Neural crest cell (in vitro differentiated cells): ENCODE data around the gene CSNK1D. TPM values are rescaled to one million over a fixed set of nuclear protein-coding genes. Genes with fewer than 3 reads are reported as not detected.

Experiments
- DNase-seq: peaks from one replicate; pipeline ENCODE4 v3.0.0; 2021; ENCODE audit warnings: low read depth, mixed read lengths, low spot score
- H3K27ac Mint-ChIP-seq: one replicate; pipeline ENCODE4 v1.8.0; 2021; ENCODE audit warnings: mild to moderate bottlenecking, mixed read lengths; ENCODE audit not compliant: unreplicated experiment
- H3K27me3 Mint-ChIP-seq: 2 replicates; pipeline ENCODE4 v1.8.0; 2021; ENCODE audit warnings: low read depth, mild to moderate bottlenecking, mixed read lengths
- H3K36me3 Mint-ChIP-seq: 2 replicates; pipeline ENCODE4 v1.8.0; 2021; ENCODE audit warnings: low read depth, mild to moderate bottlenecking, mixed read lengths
- H3K4me1 Mint-ChIP-seq: 2 replicates; pipeline ENCODE4 v1.8.0; 2021; ENCODE audit warnings: mixed read lengths
- H3K4me3 Mint-ChIP-seq: one replicate; pipeline ENCODE4 v1.8.0; 2021; ENCODE audit warnings: mild to moderate bottlenecking, mixed read lengths
- H3K9me3 Mint-ChIP-seq: 2 replicates; pipeline ENCODE4 v1.8.0; 2021; ENCODE audit warnings: mixed read lengths
- total RNA-seq: library from RNA; stranded (reverse); gene quantifications from 2 replicates; pipeline ENCODE4 v1.2.1, GENCODE V29; 2021
- TF ChIP-seq, protein P1 (sequence below): fragments of 200-600 bp; sonication (generic); conservative IDR thresholded peaks from 2 replicates; pipeline ENCODE4 v1.5.0; 2021; ENCODE audit warnings: antibody characterized with exemption, mild to moderate bottlenecking

CSNK1D gene
- total RNA-seq, 1 donor from 2014 or later, result 165 TPM

DNA sequence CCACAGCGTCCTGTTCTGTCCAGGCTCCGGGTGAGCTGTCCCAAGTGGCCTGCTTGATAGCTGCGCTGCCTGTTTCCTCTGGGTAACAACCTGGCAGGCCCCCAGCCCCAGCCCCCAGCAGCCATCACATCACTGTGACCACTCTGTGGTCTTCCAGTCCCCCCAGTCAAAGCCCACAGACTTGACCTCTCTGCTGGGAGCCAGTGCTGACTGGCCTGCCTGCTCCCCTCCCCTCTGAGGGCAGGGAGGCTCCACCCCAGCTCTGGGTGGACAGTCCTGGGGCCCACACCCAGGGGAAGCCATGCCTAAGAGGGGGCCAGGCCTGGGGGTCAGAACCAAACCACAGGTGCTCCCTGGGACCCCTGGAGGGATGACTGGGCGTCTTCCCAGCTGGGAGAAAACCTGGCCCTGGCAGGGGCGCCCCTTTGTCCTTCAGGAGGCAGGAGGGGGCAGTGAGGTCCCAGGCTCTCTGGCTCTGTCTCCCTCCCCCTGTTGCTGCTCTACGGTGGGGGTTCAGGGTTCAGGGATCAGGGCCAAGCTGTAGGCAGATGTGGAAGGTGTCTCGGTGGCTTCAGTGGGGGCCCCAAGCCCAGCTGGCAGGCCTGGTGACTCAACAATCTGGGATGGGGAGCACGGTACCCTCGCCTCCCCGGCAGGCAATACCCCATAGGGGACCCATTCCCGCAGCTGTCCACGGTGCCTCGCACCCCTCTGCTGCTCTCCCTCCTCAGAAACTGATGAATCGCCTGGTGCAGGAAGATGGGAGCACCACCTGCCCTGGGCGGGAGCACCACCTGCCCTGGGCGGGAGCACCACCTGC lies 46.5 kb downstream of the CSNK1D start:
- H3K9me3 Mint-ChIP-seq, result no peaks in the 10 kb centered on the region
- H3K4me3 Mint-ChIP-seq, result no peak overlapping the region
- peaks cover 28% of the 10 kb centered on the region for H3K27me3 Mint-ChIP-seq
- no peak overlapping the region for H3K27ac Mint-ChIP-seq
- no peaks in the 10 kb centered on the region for H3K36me3 Mint-ChIP-seq
- TF ChIP-seq, protein P1, sequence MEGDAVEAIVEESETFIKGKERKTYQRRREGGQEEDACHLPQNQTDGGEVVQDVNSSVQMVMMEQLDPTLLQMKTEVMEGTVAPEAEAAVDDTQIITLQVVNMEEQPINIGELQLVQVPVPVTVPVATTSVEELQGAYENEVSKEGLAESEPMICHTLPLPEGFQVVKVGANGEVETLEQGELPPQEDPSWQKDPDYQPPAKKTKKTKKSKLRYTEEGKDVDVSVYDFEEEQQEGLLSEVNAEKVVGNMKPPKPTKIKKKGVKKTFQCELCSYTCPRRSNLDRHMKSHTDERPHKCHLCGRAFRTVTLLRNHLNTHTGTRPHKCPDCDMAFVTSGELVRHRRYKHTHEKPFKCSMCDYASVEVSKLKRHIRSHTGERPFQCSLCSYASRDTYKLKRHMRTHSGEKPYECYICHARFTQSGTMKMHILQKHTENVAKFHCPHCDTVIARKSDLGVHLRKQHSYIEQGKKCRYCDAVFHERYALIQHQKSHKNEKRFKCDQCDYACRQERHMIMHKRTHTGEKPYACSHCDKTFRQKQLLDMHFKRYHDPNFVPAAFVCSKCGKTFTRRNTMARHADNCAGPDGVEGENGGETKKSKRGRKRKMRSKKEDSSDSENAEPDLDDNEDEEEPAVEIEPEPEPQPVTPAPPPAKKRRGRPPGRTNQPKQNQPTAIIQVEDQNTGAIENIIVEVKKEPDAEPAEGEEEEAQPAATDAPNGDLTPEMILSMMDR, result no peak
- H3K4me1 Mint-ChIP-seq, result peaks cover 3% of the 10 kb centered on the region
- no peak for DNase-seq

DNA sequence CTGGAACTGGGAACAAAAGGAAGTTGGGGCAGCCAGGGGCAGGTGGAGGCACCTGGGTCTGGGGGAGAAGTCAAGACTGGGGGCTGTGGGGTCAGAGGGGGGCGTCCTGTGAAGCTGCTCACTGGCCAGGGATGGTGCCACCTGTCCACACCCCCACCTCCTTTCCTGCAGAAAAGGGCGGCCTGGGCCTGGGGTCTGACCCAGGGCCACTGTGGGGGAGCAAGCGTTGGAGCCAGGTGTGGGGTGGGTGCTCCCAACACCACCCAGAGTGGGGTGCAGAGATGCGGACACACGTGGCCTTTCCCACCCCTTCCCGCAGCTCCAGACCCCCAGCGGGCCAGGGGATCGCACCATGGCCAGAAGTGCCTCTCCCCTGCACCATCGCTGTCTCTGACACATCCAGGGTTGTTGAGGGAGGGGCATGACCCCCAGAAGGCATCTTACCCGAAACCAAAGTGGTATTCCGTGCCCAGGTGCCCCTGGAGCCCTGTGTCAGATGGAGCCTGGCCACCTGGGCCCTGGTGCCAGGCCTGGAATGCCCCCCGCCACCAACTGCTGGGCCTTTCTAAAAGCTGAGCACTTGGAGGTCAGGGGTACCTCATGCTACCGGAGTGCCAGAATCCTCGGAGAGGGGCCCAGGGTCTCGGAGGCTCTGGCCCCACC lies 47.2 kb downstream of the CSNK1D start:
- Mint-ChIP-seq H3K9me3 (no peaks in the 10 kb centered on the region), H3K4me1 (peaks cover 3% of the 10 kb centered on the region), H3K27ac (no peak overlapping the region), H3K36me3 (no peaks in the 10 kb centered on the region), H3K4me3 (no peak overlapping the region), H3K27me3 (peaks cover 28% of the 10 kb centered on the region)
- DNase-seq, result no peak
- TF ChIP-seq, protein P1, result no peak

GRCh38 chr17:82225368-82226029 lies 48.0 kb downstream of the CSNK1D start:
- H3K27ac Mint-ChIP-seq, result no peak overlapping the region
- H3K4me1 Mint-ChIP-seq, result peaks cover 3% of the 10 kb centered on the region
- TF ChIP-seq, protein P1, result no peak
- DNase-seq, result no peak
- H3K36me3 Mint-ChIP-seq, result no peaks in the 10 kb centered on the region
- no peaks in the 10 kb centered on the region for H3K9me3 Mint-ChIP-seq
- H3K4me3 Mint-ChIP-seq, result no peak overlapping the region
- H3K27me3 Mint-ChIP-seq, result peaks cover 28% of the 10 kb centered on the region

- no peak for DNase-seq
- Mint-ChIP-seq H3K4me1 (no peaks in the 10 kb centered on the region), H3K4me3 (no peak overlapping the region), H3K36me3 (no peaks in the 10 kb centered on the region), H3K9me3 (no peaks in the 10 kb centered on the region), H3K27ac (no peak overlapping the region), H3K27me3 (peaks cover 21% of the 10 kb centered on the region)
- TF ChIP-seq, protein P1, result no peak
Observed at GRCh38 chr17:82224666-82225065, 48.8 kb downstream of the CSNK1D start.

DNA sequence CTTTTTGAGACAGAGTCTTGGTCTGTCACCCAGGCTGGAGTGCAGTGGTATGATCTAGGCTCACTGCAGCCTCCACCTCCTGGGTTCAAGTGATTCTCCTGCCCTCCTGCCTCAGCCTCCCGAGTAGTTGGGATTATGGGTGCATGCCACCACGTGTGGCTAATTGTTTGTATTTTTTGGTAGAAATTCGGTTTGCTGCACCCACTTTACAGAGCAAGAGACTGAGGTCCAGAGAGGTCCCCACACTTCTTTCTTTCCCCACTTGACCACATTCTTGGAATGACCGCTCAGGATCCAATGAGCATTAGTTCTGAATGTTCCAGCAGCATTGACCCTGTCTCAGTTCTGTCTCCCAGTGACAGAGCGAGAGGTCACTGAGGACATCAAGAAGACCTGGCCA lies 50.0 kb downstream of the CSNK1D start:
- no peaks in the 10 kb centered on the region for H3K4me1 Mint-ChIP-seq
- no peaks in the 10 kb centered on the region for H3K9me3 Mint-ChIP-seq
- no peak for DNase-seq
- no peak overlapping the region for H3K27ac Mint-ChIP-seq
- peaks cover 18% of the 10 kb centered on the region for H3K27me3 Mint-ChIP-seq
- no peak overlapping the region for H3K4me3 Mint-ChIP-seq
- H3K36me3 Mint-ChIP-seq, result no peaks in the 10 kb centered on the region
- TF ChIP-seq, protein P1, result no peak
